K562 (cell line): ENCODE data around the gene PIH1D1. TPM values are rescaled to one million over a fixed set of nuclear protein-coding genes. Genes with fewer than 3 reads are reported as not detected.

Experiments
- ASH1L ChIP-seq: fragments of 450-650 bp; IDR thresholded peaks from 2 replicates; pipeline ENCODE4 v1.6.1; 2018; ENCODE audit warnings: borderline replicate concordance, mild to moderate bottlenecking, low read depth; ENCODE audit not compliant: partially characterized antibody
- CCAR2 ChIP-seq: fragments of 200-400 bp; formaldehyde crosslinking; IDR thresholded peaks from 2 replicates; pipeline ENCODE4 v1.6.1; 2017; ENCODE audit warnings: mild to moderate bottlenecking, low read depth, low read length
- FOXA3 ChIP-seq, 2 experiments: fragments of 450-650 bp in 1 of 2; sonication (generic) in 1 of 2; formaldehyde crosslinking; IDR thresholded peaks in 1 of 2; conservative IDR thresholded peaks in 1 of 2; 2 replicates each; pipeline versions ENCODE4 v1.4.0 to v1.8.0; 2020 to 2022; ENCODE audit warnings: mild to moderate bottlenecking in 2 of 2, missing genetic modification reagents in 1 of 2
- FOXJ3 ChIP-seq: sonication (generic); formaldehyde crosslinking; IDR thresholded peaks from 2 replicates; pipeline ENCODE4 v1.4.0; 2020; ENCODE audit warnings: mild to moderate bottlenecking, missing genetic modification reagents
- HDAC8 ChIP-seq: fragments of 450-650 bp; IDR thresholded peaks from 2 replicates; pipeline ENCODE4 v1.6.1; 2016; ENCODE audit warnings: mild to moderate bottlenecking, missing genetic modification characterization, moderate library complexity, missing compliant biosample characterization
- MAFF ChIP-seq: IDR thresholded peaks from 2 replicates; pipeline ENCODE4 v1.6.1; 2012; ENCODE audit warnings: low read length, improper control_type of control experiment
- NCOA1 ChIP-seq: fragments of 450-650 bp; IDR thresholded peaks from 2 replicates; pipeline ENCODE4 v1.6.1; 2016; ENCODE audit warnings: low read depth
- NKRF ChIP-seq: fragments of 450-650 bp; IDR thresholded peaks from 2 replicates; pipeline ENCODE4 v1.6.1; 2016; ENCODE audit warnings: borderline replicate concordance
- PHB2 ChIP-seq: fragments of 450-650 bp; IDR thresholded peaks from 2 replicates; pipeline ENCODE4 v1.6.1; 2017; ENCODE audit warnings: low read depth
- PRMT5 ChIP-seq: sonication (generic); formaldehyde crosslinking; IDR thresholded peaks from 2 replicates; pipeline ENCODE4 v1.5.0; 2020; ENCODE audit warnings: missing genetic modification reagents
- SIRT6 ChIP-seq: IDR thresholded peaks from one replicate; pipeline ENCODE4 v1.6.1; 2012; ENCODE audit warnings: low read depth, mild to moderate bottlenecking, control low read depth, inconsistent platforms, low read length, moderate library complexity
- ZNF184 ChIP-seq: sonication (generic); formaldehyde crosslinking; IDR thresholded peaks from 2 replicates; pipeline ENCODE4 v1.5.0; 2020; ENCODE audit warnings: missing genetic modification reagents
- ZNF217 ChIP-seq: sonication (generic); formaldehyde crosslinking; IDR thresholded peaks from 2 replicates; pipeline ENCODE4 v1.8.0; 2022; ENCODE audit warnings: mild to moderate bottlenecking, missing genetic modification reagents
- ZNF282 ChIP-seq: sonication (generic); formaldehyde crosslinking; IDR thresholded peaks from 2 replicates; pipeline ENCODE4 v1.8.1; 2023; ENCODE audit warnings: missing genetic modification reagents
- ZNF347 ChIP-seq: fragments of 450-650 bp; formaldehyde crosslinking; IDR thresholded peaks from 2 replicates; pipeline ENCODE4 v1.4.0; 2020; ENCODE audit warnings: low read depth, mild to moderate bottlenecking, moderate library complexity
- ZNF398 ChIP-seq: fragments of 250-450 bp; sonication (Bioruptor Pico); IDR thresholded peaks from 2 replicates; pipeline ENCODE4 v1.8.0; 2021; ENCODE audit warnings: moderate library complexity, mild to moderate bottlenecking, inconsistent platforms
- polyA plus RNA-seq, 8 experiments: library from polyadenylated mRNA; depleted of rRNA in 4 of 8; stranded (reverse) in 5 of 8; unstranded in 3 of 8; fragments of >200 nt; fragmentation: Nextera tagmentation in 2 of 8; fragmentation: Illumina TruSeq in 1 of 8; extraction: Ambion mirVana in 2 of 8; extraction: Trizol in 1 of 8; gene quantifications; 2 replicates each; pipeline versions ENCODE4 v1.2.1 to v1.2.3, GENCODE V29; 2011 to 2014; ENCODE audit warnings: inconsistent platforms in 1 of 8, missing spikeins in 1 of 8
- total RNA-seq, 7 experiments: library from RNA; depleted of rRNA in 6 of 7; stranded (reverse); fragments of >200 nt in 6 of 7; fragmentation: Illumina TruSeq in 2 of 7; extraction: Trizol in 2 of 7; gene quantifications; 2 replicates each; pipeline versions ENCODE4 v1.2.1 to v1.2.3, GENCODE V29; 2011 to 2021; ENCODE audit warnings: low replicate concordance in 1 of 7
- TF ChIP-seq, protein P1 (sequence below), 2 experiments: fragments of 450-650 bp; conservative IDR thresholded peaks; 2 replicates each; pipeline ENCODE4 v1.6.1; 2017; ENCODE audit warnings: mild to moderate bottlenecking in 2 of 2, moderate library complexity in 2 of 2
- TF ChIP-seq, protein P2 (sequence below): IDR thresholded peaks from 3 replicates; pipeline ENCODE4 v1.6.1; 2011; ENCODE audit warnings: borderline replicate concordance, mild to moderate bottlenecking, moderate library complexity; ENCODE audit not compliant: insufficient read length; ENCODE audit errors: extremely low read depth

PIH1D1 gene
- total and polyA plus RNA-seq, 9 of the 15 experiments (the other 6 are each of a cell fraction or from before 2014, with no cell fraction given): 26.5 to 224 (median 137) TPM

DNA sequence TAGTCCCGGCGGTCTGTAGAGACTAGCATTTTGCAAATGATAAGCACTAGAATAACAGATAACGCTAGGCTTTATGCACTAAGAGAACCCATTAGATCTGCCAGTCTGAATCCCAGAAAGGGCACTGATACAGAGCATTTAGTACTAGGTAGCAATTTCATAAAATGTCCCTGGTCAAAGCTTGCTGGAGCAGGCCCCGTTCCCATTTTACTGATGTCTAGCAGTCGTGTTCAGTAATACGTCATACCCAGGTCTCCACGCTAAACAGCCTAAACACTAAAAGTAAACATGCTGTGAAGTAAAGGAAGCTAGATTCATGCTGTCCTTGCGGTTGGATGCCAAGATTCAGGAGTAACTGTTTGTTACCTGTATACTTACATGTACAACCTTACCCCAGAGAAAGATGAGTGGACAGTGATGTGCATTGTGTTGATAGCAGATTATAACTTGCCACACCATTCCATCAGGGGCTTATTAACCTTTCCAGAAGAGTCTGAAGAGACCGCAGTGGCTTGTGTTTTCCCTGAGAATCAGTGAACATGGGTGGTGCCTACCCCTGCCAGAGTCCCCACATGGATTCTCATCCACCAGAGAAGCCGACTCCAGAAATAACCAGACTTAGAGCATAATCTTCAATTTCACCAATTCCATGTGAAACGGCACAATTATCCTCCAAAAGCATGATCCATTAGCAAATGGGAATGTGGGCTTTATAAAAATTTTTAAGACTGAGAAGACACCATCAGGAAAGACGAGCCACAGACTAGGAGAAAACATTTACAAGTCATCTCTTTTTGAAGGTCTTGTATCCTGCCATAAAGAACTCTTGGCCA, 41.2 kb upstream of the PIH1D1 start (continued):
- TF ChIP-seq FOXA3 (CRISPR knock-in tag; conservative IDR thresholded peaks at IDR 0.05 in 1 of 2, IDR thresholded peaks at IDR 0.05 in 1 of 2) (peak in 1 of 2 experiments; percentile 87; a peak in 2 of 4 replicates), ZNF217 (CRISPR knock-in tag) (no peak), ZNF398 (CRISPR knock-in tag) (no peak), PHB2 (no peak), NCOA1 (no peak), HDAC8 (tag) (no peak), ZNF282 (no peak), FOXJ3 (no peak), ZNF347 (0 out of 2 replicates have a peak, but pooled peaks have one; percentile 46), ZNF184 (CRISPR knock-in tag) (no peak), CCAR2 (no peak), ASH1L (no peak), SIRT6 (peak; percentile 98), MAFF (peak; percentile 4), PRMT5 (CRISPR knock-in tag) (no peak), NKRF (no peak)
- TF ChIP-seq, protein P1, sequence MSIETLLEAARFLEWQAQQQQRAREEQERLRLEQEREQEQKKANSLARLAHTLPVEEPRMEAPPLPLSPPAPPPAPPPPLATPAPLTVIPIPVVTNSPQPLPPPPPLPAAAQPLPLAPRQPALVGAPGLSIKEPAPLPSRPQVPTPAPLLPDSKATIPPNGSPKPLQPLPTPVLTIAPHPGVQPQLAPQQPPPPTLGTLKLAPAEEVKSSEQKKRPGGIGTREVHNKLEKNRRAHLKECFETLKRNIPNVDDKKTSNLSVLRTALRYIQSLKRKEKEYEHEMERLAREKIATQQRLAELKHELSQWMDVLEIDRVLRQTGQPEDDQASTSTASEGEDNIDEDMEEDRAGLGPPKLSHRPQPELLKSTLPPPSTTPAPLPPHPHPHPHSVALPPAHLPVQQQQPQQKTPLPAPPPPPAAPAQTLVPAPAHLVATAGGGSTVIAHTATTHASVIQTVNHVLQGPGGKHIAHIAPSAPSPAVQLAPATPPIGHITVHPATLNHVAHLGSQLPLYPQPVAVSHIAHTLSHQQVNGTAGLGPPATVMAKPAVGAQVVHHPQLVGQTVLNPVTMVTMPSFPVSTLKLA (conservative IDR thresholded peaks at IDR 0.05): peak; percentile 2 to 40; a peak in 1 of 4 replicates
- TF ChIP-seq, protein P2, sequence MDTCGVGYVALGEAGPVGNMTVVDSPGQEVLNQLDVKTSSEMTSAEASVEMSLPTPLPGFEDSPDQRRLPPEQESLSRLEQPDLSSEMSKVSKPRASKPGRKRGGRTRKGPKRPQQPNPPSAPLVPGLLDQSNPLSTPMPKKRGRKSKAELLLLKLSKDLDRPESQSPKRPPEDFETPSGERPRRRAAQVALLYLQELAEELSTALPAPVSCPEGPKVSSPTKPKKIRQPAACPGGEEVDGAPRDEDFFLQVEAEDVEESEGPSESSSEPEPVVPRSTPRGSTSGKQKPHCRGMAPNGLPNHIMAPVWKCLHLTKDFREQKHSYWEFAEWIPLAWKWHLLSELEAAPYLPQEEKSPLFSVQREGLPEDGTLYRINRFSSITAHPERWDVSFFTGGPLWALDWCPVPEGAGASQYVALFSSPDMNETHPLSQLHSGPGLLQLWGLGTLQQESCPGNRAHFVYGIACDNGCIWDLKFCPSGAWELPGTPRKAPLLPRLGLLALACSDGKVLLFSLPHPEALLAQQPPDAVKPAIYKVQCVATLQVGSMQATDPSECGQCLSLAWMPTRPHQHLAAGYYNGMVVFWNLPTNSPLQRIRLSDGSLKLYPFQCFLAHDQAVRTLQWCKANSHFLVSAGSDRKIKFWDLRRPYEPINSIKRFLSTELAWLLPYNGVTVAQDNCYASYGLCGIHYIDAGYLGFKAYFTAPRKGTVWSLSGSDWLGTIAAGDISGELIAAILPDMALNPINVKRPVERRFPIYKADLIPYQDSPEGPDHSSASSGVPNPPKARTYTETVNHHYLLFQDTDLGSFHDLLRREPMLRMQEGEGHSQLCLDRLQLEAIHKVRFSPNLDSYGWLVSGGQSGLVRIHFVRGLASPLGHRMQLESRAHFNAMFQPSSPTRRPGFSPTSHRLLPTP: no peak
